SK-N-SH treated with all-trans-retinoic acid at 6 μM for 48 hours (cell line): ENCODE data around the gene PRM1.

Experiments
- ATAC-seq: fragments of 200-7000 bp; cut with Tn5 transposase; 3 replicates; pipeline ENCODE4 v1.9.1; 2020; ENCODE audit warnings: mild to moderate bottlenecking, moderate library complexity
- BACH2 ChIP-seq: fragments of 250-450 bp; sonication (Bioruptor Pico); IDR thresholded peaks from 2 replicates; pipeline ENCODE4 v1.9.0; 2021; ENCODE audit warnings: mild to moderate bottlenecking, borderline replicate concordance
- CSDC2 ChIP-seq: fragments of 250-450 bp; sonication (Bioruptor Pico); IDR thresholded peaks from 2 replicates; pipeline ENCODE4 v1.5.0; 2020; ENCODE audit warnings: mild to moderate bottlenecking, moderate library complexity
- CSRNP3 ChIP-seq: fragments of 250-450 bp; sonication (Bioruptor Pico); IDR thresholded peaks from 2 replicates; pipeline ENCODE4 v1.5.1; 2021; ENCODE audit warnings: mild to moderate bottlenecking, moderate library complexity
- ESRRG ChIP-seq: fragments of 250-450 bp; sonication (Bioruptor Pico); IDR thresholded peaks from 2 replicates; pipeline ENCODE4 v1.6.1; 2021; ENCODE audit warnings: mild to moderate bottlenecking
- GLIS3 ChIP-seq: fragments of 250-450 bp; sonication (Bioruptor Pico); IDR thresholded peaks from 2 replicates; pipeline ENCODE4 v1.5.0; 2020; ENCODE audit warnings: mild to moderate bottlenecking, moderate library complexity
- ISL1 ChIP-seq: fragments of 250-450 bp; sonication (Bioruptor Pico); IDR thresholded peaks from 2 replicates; pipeline ENCODE4 v2.1.2; 2022; ENCODE audit warnings: mild to moderate bottlenecking, moderate library complexity
- POU6F1 ChIP-seq: fragments of 250-450 bp; sonication (Bioruptor Pico); IDR thresholded peaks from 2 replicates; pipeline ENCODE4 v1.8.0; 2021; ENCODE audit warnings: low read depth, mild to moderate bottlenecking, moderate library complexity, borderline replicate concordance
- PPARA ChIP-seq: fragments of 250-450 bp; sonication (Bioruptor Pico); IDR thresholded peaks from 2 replicates; pipeline ENCODE4 v1.5.0; 2020; ENCODE audit warnings: mild to moderate bottlenecking, borderline replicate concordance
- RARB ChIP-seq: fragments of 250-450 bp; sonication (Bioruptor Pico); IDR thresholded peaks from 2 replicates; pipeline ENCODE4 v1.8.0; 2021; ENCODE audit warnings: mild to moderate bottlenecking, moderate library complexity
- SNAI2 ChIP-seq: fragments of 250-450 bp; sonication (Bioruptor Pico); IDR thresholded peaks from 2 replicates; pipeline ENCODE4 v1.5.0; 2020; ENCODE audit warnings: mild to moderate bottlenecking, moderate library complexity
- TCF4 ChIP-seq: fragments of 250-450 bp; sonication (Bioruptor Pico); IDR thresholded peaks from 2 replicates; pipeline ENCODE4 v1.8.0; 2021; ENCODE audit warnings: mild to moderate bottlenecking, moderate library complexity, borderline replicate concordance
- ZC3H10 ChIP-seq: fragments of 250-450 bp; sonication (Bioruptor Pico); IDR thresholded peaks from 2 replicates; pipeline ENCODE4 v1.5.1; 2021; ENCODE audit warnings: mild to moderate bottlenecking, moderate library complexity
- ZFP30 ChIP-seq: fragments of 450-650 bp; formaldehyde crosslinking; IDR thresholded peaks from 2 replicates; pipeline ENCODE4 v1.5.0; 2022; ENCODE audit warnings: mild to moderate bottlenecking, moderate library complexity
- ZNF565 ChIP-seq: fragments of 450-650 bp; formaldehyde crosslinking; conservative IDR thresholded peaks from 2 replicates; pipeline ENCODE4 v1.5.0; 2020; ENCODE audit warnings: low read depth, mild to moderate bottlenecking, moderate library complexity
- ZNF70 ChIP-seq: fragments of 450-650 bp; formaldehyde crosslinking; IDR thresholded peaks from 2 replicates; pipeline ENCODE4 v1.5.0; 2020; ENCODE audit warnings: mild to moderate bottlenecking, moderate library complexity
- TF ChIP-seq, protein P1 (sequence below): fragments of 250-450 bp; sonication (Bioruptor Pico); IDR thresholded peaks from 2 replicates; pipeline ENCODE4 v1.8.0; 2020; ENCODE audit warnings: mild to moderate bottlenecking, moderate library complexity, borderline replicate concordance
- TF ChIP-seq, protein P2 (sequence below): fragments of 250-450 bp; sonication (Bioruptor Pico); IDR thresholded peaks from 2 replicates; pipeline ENCODE4 v1.5.0; 2020; ENCODE audit warnings: mild to moderate bottlenecking, moderate library complexity

PRM1 gene

DNA sequence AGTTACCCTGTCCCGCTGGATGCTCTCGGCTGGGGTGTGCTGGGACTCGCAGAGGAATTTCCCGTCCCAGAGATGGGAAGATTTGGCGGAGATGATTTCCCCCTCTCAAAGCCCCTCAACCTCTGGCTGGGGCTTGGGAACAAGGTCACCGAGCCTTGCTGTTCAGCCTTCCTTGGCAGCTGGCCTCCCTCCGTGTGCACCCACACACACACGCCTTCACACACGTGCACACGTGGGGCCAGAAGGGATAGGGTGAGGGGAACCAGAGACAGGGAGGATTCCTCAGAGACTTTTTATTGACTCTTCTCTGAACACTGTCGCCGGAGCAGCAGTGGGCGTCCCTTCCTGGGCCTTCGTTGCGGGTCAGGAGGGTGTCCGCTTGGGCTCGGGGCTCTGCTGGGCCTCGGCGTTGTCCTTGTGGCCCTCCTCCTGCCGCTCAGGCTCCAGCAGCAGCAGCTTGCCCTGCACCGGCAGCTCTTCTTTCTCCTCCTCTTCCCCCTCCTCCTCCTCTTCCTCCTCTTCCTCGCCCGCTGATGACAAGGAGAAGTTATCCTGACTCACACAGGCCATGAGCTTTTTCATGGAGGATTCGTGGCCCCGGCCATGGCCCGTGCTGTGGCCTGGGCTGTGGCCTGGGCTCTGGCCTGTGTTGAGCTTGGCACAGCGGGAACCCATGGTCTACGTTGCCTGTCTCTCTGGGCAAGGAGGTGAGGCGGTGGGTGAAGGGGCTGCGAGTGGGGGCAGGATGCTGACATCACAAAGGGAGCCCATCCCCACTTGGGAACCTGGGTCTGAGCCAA lies 8.0 kb downstream of the PRM1 start, which contains the start of gene PRM3:
Gene PRM3, minus strand, starts transcription at position 709 of the 800 bp plus-strand sequence. Its CDS starts 34 bp downstream, at position 675.
- no peak; the same call in 2 of the 3 replicates for ATAC-seq
- TF ChIP-seq ISL1 (CRISPR knock-in tag): no peak
- TF ChIP-seq RARB (CRISPR knock-in tag): no peak
- no peak for TF ChIP-seq ZC3H10 (CRISPR knock-in tag)
- TF ChIP-seq ESRRG: no peak
- TF ChIP-seq, all 23 proteins: peak for 0

GRCh38 chr16:11272484-11272883 lies 8.6 kb downstream of the PRM1 start:
- ATAC-seq: no peak

DNA sequence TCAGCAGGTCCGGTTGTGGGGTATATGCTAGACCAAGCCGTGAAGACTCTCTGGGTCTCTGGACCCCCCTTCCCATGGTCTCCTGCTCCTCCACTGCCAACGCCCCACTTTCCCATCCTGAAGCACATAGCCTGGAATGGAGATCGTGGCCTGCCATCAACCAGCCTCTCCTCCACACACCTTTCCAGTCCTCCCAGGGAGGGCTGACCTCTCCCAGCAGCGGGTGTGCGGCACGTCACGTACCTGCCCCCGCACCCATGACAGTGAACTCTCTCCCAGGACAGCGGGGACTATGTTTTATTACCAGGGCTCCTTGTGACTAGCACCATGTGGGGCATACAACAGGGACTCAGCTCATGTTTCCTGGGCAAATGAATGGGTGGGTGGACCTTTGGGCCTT lies 9.5 kb downstream of the PRM1 start:
- no peak for ATAC-seq
- TF ChIP-seq, protein P1, sequence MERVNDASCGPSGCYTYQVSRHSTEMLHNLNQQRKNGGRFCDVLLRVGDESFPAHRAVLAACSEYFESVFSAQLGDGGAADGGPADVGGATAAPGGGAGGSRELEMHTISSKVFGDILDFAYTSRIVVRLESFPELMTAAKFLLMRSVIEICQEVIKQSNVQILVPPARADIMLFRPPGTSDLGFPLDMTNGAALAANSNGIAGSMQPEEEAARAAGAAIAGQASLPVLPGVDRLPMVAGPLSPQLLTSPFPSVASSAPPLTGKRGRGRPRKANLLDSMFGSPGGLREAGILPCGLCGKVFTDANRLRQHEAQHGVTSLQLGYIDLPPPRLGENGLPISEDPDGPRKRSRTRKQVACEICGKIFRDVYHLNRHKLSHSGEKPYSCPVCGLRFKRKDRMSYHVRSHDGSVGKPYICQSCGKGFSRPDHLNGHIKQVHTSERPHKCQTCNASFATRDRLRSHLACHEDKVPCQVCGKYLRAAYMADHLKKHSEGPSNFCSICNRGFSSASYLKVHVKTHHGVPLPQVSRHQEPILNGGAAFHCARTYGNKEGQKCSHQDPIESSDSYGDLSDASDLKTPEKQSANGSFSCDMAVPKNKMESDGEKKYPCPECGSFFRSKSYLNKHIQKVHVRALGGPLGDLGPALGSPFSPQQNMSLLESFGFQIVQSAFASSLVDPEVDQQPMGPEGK (CRISPR knock-in tag): no peak
- no peak for TF ChIP-seq CSDC2 (CRISPR knock-in tag)
- TF ChIP-seq PPARA (CRISPR knock-in tag): no peak
- TF ChIP-seq SNAI2 (CRISPR knock-in tag): no peak

More at GRCh38 chr16:11272484-11272883, 8.6 kb downstream of the PRM1 start:
- TF ChIP-seq ISL1 (CRISPR knock-in tag) (no peak), ZNF565 (CRISPR knock-in tag) (no peak), ZNF70 (CRISPR knock-in tag) (no peak), ESRRG (no peak), ZC3H10 (CRISPR knock-in tag) (no peak)
- TF ChIP-seq, all 23 proteins: peak for 0

- no peak for ATAC-seq
- no peak for TF ChIP-seq ZNF565 (CRISPR knock-in tag)
- TF ChIP-seq CSDC2 (CRISPR knock-in tag): no peak
- no peak for TF ChIP-seq ISL1 (CRISPR knock-in tag)
- TF ChIP-seq, protein P2, sequence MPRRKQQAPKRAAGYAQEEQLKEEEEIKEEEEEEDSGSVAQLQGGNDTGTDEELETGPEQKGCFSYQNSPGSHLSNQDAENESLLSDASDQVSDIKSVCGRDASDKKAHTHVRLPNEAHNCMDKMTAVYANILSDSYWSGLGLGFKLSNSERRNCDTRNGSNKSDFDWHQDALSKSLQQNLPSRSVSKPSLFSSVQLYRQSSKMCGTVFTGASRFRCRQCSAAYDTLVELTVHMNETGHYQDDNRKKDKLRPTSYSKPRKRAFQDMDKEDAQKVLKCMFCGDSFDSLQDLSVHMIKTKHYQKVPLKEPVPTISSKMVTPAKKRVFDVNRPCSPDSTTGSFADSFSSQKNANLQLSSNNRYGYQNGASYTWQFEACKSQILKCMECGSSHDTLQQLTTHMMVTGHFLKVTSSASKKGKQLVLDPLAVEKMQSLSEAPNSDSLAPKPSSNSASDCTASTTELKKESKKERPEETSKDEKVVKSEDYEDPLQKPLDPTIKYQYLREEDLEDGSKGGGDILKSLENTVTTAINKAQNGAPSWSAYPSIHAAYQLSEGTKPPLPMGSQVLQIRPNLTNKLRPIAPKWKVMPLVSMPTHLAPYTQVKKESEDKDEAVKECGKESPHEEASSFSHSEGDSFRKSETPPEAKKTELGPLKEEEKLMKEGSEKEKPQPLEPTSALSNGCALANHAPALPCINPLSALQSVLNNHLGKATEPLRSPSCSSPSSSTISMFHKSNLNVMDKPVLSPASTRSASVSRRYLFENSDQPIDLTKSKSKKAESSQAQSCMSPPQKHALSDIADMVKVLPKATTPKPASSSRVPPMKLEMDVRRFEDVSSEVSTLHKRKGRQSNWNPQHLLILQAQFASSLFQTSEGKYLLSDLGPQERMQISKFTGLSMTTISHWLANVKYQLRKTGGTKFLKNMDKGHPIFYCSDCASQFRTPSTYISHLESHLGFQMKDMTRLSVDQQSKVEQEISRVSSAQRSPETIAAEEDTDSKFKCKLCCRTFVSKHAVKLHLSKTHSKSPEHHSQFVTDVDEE: no peak
- no peak for TF ChIP-seq RARB (CRISPR knock-in tag)
- no peak for TF ChIP-seq ZFP30
- no peak for TF ChIP-seq BACH2
- TF ChIP-seq POU6F1 (CRISPR knock-in tag): no peak
These were observed 10.4 kb downstream of the PRM1 start for GRCh38 chr16:11270602-11271162.

GRCh38 chr16:11268921-11269375 lies 12.2 kb downstream of the PRM1 start, which contains the start of gene TNP2:
Gene TNP2 (minus strand): TSS chr16:11269325. CDS start chr16:11269262, 63 bp downstream.
- no peak for ATAC-seq
- TF ChIP-seq GLIS3 (CRISPR knock-in tag) (no peak), TCF4 (CRISPR knock-in tag) (no peak), BACH2 (no peak), CSRNP3 (CRISPR knock-in tag) (no peak)
